Measurements from ENCODE around the gene CYP27A1. TPM values are rescaled to one million over a fixed set of nuclear protein-coding genes. Genes with fewer than 3 reads are reported as not detected.

The CYP27A1 gene
- total RNA-seq, 1 donor from 2014 or later = 53.1 TPM

GRCh38 chr2:218859988-218860831 is 78.3 kb downstream of the CYP27A1 start:
- Histone ChIP-seq H3K27me3 (peaks cover 28% of the 10 kb centered on the region), H3K27ac (no peak overlapping the region), H3K4me3 (peak overlapping the region; percentile 45 to 57), H3K4me1 (peaks cover 0 to 14% of the 10 kb centered on the region in 2 donors), H3K36me3 (no peaks in the 10 kb centered on the region), H3K9me3 (no peaks in the 10 kb centered on the region)
- intact Hi-C loops (cut with DNase I) = no loop called here
- no peak for DNase-seq (ENCODE audit: low spot score in 2 of 2)
- TF ChIP-seq CTCF (IDR thresholded peaks at IDR 0.05) = no peak

GRCh38 chr2:218860950-218861381 is 79.0 kb downstream of the CYP27A1 start:
- peak overlapping the region in 1 of 2 donors; percentile 57 for H3K4me3 ChIP-seq
- TF ChIP-seq CTCF (IDR thresholded peaks at IDR 0.05) = no peak
- no peaks in the 10 kb centered on the region for H3K36me3 ChIP-seq
- intact Hi-C loops (cut with DNase I) = no loop called here
- no peak for DNase-seq (ENCODE audit: low spot score in 2 of 2)
- H3K9me3 ChIP-seq = no peaks in the 10 kb centered on the region
- H3K27ac ChIP-seq = no peak overlapping the region
- H3K27me3 ChIP-seq = peaks cover 28% of the 10 kb centered on the region
- H3K4me1 ChIP-seq = peaks cover 0 to 14% of the 10 kb centered on the region in 2 donors

GRCh38 chr2:218861645-218862318 is 79.8 kb downstream of the CYP27A1 start:
- Histone ChIP-seq H3K36me3 (no peaks in the 10 kb centered on the region), H3K9me3 (no peaks in the 10 kb centered on the region), H3K4me3 (no peak overlapping the region), H3K27ac (no peak overlapping the region), H3K4me1 (peaks cover 0 to 14% of the 10 kb centered on the region in 2 donors), H3K27me3 (peaks cover 28% of the 10 kb centered on the region)
- DNase-seq (ENCODE audit: low spot score in 2 of 2) = no peak
- intact Hi-C loops (cut with DNase I) = no loop called here
- TF ChIP-seq CTCF (IDR thresholded peaks at IDR 0.05) = no peak

GRCh38 chr2:218863021-218863520 is 81.1 kb downstream of the CYP27A1 start:
- no peak for TF ChIP-seq CTCF (IDR thresholded peaks at IDR 0.05)
- Histone ChIP-seq H3K36me3 (no peaks in the 10 kb centered on the region), H3K4me3 (no peak overlapping the region), H3K4me1 (peaks cover 0 to 14% of the 10 kb centered on the region in 2 donors), H3K27me3 (peaks cover 28% of the 10 kb centered on the region), H3K9me3 (no peaks in the 10 kb centered on the region), H3K27ac (no peak overlapping the region)
- no peak for DNase-seq (ENCODE audit: low spot score in 2 of 2)
- intact Hi-C loops (cut with DNase I) = no loop called here

Other genes starting within 250 kb of the CYP27A1 start
- gene USP37, start 213.8 kb upstream of the CYP27A1 start, total RNA-seq = 11.8 TPM
- gene CNOT9, start 213.3 kb upstream of the CYP27A1 start, total RNA-seq = 46.7 TPM
- gene PLCD4, start 174.2 kb upstream of the CYP27A1 start, total RNA-seq = 1.9 TPM
- gene ZNF142, start 122.5 kb upstream of the CYP27A1 start, total RNA-seq = 79.7 TPM
- 27.7 TPM for gene BCS1L, start 122.5 kb upstream of the CYP27A1 start, total RNA-seq
- gene RNF25, start 110.1 kb upstream of the CYP27A1 start, total RNA-seq = 36.0 TPM
- 17.7 TPM for gene STK36, start 110.1 kb upstream of the CYP27A1 start, total RNA-seq
- gene TTLL4, start 71.3 kb upstream of the CYP27A1 start, total RNA-seq = 93.4 TPM
- not detected for gene PRKAG3, start 49.7 kb downstream of the CYP27A1 start, total RNA-seq
- gene WNT6, start 77.7 kb downstream of the CYP27A1 start, total RNA-seq = 1.2 TPM
- not detected for gene WNT10A, start 98.7 kb downstream of the CYP27A1 start, total RNA-seq
- gene CDK5R2, start 177.5 kb downstream of the CYP27A1 start, total RNA-seq = not detected
- not detected for gene FEV, start 203.0 kb downstream of the CYP27A1 start, total RNA-seq
- gene CRYBA2, start 211.3 kb downstream of the CYP27A1 start, total RNA-seq = not detected